IPS DF 4.7 (cell line): ENCODE results near the gene LUC7L2.
"Not testable (repeated sequence)": the region's sequence is repeated elsewhere in the genome, so short reads cannot be mapped to it uniquely, and the experiment has no call there.

Source experiments
- DNase-seq: peaks from one replicate; pipeline ENCODE4 v3.0.0-alpha.2; 2013; ENCODE audit warnings: low spot score; ENCODE audit errors: extremely low read depth

LUC7L2 gene

DNA sequence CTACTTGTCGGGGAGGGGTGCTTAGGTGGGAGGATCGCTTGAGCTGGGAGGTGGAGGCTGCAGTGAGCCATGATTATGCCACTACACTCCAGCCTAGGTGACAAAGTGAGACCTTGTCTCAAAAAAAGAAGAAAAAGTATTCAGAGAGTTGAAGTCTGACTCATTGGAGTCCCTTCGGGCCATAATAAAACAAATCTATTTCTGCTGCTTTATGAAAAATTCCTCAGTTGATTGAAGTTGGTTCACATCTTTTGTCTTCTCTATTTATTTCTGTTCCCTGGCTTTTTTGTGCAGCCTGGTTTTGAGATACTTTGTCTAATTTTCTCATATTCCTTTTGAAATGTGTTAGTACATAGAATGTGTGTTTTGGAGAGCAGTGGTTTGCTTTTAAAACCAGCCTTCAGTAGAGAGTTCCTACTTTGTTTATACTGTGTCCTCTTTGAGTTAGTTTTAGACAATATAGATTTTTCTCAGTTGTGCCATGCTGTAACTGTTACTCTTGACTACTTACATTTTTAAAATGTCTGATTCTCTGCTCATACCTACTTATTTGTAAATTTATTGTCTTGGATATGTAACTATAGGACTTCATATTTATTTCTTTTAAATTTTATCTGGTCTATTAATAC lies 36.7 kb downstream of the LUC7L2 start:
- no peak for DNase-seq

- DNase-seq, result no peak
Observed at GRCh38 chr7:139397192-139397591, 37.5 kb downstream of the LUC7L2 start.

GRCh38 chr7:139403601-139404000 lies 43.9 kb downstream of the LUC7L2 start:
- DNase-seq, result no peak

DNA sequence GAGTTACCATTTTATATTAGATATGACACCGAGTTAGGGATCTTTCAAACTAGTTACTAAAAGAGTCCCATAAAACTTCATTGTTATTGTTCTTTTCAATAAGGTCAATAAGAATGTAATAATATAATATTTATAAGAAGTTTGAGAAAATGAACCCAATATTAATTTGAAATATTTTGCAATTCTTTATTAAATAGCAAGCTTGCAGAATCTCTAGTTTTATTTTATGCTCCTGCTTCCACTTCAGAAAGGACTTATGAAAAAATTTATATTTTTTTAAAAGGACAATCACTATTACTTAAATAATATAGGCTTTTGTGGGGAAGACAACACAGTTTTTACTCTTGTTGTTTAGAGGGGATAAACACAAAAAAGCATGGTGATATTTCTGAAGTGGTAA lies 47.9 kb downstream of the LUC7L2 start:
- DNase-seq, result no peak

DNA sequence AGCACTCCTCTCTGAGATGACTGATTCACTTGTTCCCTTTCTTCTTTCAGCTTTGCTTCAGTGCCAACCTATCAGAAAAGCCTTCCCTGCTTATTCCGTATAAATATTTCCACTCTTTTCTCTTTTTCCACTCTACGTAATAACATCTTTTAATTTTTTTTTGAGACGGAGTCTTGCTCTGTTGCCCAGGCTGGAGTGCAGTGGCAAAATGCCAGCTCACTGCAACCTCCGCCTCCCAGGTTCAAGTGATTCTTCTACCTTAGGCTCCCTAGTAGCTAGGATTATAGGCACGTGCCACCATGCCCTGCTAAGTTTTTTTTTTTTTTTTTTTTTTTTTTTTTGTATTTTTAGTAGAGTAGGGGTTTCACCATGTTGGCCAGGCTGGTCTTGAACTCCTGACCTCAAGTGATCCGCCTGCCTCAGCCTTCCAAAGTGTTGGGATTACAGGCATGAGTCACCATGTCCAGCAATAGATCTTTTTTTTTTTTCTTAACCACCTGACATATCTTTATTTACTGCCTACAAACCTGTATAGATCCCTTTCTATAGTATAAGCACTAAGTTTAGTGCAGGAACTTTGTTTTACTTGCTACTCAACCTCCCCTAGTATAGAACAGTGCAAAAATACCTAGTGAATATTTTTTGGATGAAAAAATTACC lies 55.2 kb downstream of the LUC7L2 start:
- not testable (repeated sequence) for DNase-seq

GRCh38 chr7:139416405-139416804 lies 56.7 kb downstream of the LUC7L2 start:
- no peak for DNase-seq

- DNase-seq, result no peak
Observed at GRCh38 chr7:139417478-139417877, 57.8 kb downstream of the LUC7L2 start.

DNA sequence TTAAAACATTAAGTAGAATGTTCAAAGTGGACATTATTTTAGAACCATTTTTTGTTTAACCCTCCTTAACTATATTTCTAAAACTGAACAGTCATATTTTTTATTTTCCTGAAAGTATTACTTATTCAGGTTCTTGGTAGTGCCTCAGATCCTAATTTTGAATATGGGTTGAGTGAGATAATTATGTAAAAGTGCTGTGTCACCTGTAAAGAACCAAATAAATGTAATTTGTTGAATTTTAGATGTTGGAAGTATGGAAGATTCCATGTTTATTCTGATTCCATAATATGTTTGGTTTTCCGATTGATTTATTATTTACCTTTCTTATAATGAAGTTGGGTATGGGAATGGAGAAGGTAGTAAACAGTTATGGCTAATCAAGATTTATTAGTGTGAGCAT lies 61.4 kb downstream of the LUC7L2 start:
- no peak for DNase-seq

- DNase-seq, result no peak
Observed at GRCh38 chr7:139422126-139422525, 62.4 kb downstream of the LUC7L2 start.

DNA sequence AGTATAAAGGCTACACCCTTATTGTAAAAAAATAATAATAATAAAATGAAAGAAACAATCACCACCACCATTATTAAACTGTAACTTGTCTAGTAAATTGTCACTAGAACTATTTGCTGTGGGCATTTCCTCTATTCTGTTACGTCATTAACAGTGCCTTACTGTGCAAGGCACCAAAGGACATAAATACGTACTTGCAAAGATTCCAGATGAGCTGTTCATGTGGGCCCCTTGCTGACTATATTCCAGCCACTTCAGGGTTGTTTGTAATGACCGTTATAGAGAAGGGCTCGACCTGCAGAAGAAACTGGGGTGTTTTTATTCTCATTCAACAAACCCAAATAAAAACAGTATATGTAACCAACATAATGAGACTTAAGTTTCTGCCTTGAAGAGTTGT lies 63.4 kb downstream of the LUC7L2 start:
- no peak for DNase-seq

- no peak for DNase-seq
Observed at GRCh38 chr7:139424004-139424403, 64.3 kb downstream of the LUC7L2 start.

DNA sequence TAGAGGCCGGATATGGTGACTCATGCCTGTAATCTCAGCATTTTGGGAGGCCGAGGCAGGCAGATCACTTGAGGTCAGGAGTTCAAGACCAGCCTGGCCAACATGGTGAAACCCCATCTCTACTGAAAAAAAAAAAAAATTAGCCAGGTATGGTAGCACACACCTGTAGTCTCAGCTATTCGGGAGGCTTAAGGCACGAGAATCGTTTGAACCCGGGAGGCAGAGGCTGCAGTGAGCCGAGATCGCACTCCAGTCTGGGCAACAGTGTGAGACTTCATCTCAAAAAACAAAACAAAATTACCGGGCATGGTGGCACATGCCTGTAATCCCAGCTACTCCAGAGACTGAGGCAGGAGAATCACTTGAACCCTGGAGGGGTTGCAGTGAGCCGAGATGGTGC lies 66.0 kb downstream of the LUC7L2 start:
- DNase-seq, result not testable (repeated sequence)

DNA sequence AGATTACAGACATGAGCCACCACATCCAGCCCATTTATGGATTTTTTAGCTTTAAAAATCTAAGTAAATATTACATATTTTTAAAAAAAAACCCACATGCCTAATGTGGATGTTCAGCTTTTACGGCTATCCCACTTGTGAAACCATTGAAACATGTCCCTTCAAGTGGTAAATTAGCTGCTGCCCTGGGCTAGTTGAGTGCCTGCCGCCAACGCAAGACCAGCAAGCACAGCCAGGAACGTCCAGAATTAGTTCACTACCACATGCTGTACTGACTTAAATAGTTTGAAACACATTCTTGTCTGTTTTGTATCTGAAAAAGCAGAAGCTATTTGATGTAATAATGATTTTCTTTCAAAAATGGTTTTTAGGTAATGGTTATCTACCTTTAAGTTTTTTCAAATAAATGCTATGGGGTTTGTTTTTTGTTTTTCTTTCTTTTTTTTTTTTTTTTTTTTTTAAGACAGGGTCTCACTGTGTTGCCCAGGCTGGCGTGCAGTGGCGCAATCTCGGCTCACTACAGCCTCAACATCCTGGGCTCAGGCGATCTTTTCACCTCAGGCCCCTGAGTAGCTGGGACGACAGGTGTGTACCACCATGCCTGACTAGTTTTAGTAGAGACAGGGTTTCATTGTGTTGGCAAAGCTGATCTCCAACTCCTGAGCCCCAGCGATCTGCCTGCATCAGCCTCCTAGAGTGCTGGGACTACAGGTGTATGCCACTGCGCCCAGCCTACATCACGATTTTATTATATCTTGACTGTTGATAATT lies 66.7 kb downstream of the LUC7L2 start:
- no peak for DNase-seq

DNA sequence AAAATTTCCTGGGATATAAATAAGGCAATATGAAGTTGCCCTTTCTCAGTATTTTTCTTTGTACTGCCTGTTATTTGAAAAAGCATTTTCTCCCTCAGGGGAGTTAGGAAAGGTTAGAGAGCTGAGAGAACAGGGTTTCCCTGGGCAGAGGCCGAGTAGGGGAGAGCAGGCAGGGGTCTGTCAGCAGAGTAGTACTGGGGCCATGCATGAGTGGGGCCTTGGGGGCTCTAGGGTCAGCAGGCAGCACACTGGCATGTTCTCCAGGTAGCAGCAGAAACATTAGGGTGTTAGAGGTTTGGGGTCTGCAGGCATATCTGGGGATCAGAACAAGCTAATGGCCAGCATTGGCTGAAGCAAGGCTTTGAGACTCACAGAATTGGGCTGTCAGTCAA lies 67.3 kb downstream of the LUC7L2 start:
- DNase-seq, result no peak

GRCh38 chr7:139427788-139428187 lies 68.1 kb downstream of the LUC7L2 start:
- no peak for DNase-seq

DNA sequence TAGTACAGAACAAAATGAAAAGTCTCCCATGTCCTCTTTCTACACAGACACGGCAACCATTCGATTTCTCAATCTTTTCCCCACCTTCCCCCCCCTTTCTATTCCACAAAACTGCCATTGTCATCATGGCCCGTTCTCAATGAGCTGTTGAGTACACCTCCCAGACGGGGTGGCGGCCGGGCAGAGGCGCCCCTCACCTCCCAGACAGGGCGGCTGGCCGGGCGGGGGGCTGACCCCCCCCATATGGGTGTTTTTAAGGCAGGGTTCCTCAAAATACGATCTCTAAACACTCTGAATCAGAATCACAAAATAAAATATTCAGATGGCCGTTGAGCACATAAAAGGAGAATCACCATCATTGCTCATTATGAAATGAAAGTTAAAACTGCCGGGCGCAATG lies 70.0 kb downstream of the LUC7L2 start:
- not testable (repeated sequence) for DNase-seq

GRCh38 chr7:139430443-139430842 lies 70.7 kb downstream of the LUC7L2 start:
- no peak for DNase-seq

- no peak for DNase-seq
Observed at GRCh38 chr7:139431010-139431409, 71.3 kb downstream of the LUC7L2 start.

GRCh38 chr7:139431459-139431858 lies 71.8 kb downstream of the LUC7L2 start:
- no peak for DNase-seq

GRCh38 chr7:139436806-139437205 lies 77.1 kb downstream of the LUC7L2 start:
- no peak for DNase-seq

DNA sequence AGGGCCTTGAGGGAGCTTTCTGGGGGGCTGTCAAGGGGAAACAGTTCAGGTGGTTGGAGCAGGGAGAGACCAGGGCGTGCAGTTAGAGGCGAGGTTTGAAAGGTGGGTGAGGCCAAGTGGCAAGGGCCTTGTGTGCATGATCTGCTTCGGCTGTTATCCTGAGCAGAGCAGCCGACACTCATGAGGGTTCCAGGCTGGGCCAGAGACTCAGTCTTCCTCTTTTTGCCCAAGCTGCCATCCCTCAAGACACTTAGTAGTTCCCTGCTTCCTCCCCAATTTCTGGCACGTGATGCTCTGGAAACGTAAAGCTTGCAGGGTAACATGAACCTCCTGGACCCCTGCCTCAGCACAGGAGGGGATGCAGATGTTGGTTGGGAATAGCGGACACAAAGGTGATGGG lies 79.7 kb downstream of the LUC7L2 start:
- no peak for DNase-seq

DNA sequence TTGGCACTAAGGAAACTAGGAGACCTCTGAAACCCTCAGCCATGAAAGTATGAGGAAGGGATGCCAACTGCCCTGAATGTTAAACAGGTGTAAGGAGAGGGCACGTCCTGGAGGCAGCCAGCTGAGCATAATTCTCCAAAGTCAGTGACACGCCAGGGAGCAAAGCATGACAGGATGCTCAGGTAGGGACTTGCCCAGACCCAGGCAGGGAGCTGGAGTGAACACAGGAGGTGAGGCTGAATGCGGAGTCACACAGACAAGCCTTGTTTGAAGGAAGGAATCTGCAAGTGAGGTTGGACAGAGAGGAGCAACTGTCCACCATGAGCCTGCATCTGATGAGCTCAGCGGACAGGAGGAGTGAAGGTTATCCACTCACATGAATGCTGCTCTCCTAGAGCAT lies 82.3 kb downstream of the LUC7L2 start:
- no peak for DNase-seq
